HL-60/S4 treated with phorbol 12-myristate 13-acetate at 8.2 ng/mL for 4 days and 3 days (cell line): ENCODE data around the gene ATF6.

ENCODE experiments used
- in situ Hi-C: fragments of 300-500 bp; cut with MboI; formaldehyde crosslinking; loops from 2 replicates; pipeline ENCODE4 v1.15.0; 2022; ENCODE audit warnings: low sequenced_read_pairs

ATF6 gene

DNA sequence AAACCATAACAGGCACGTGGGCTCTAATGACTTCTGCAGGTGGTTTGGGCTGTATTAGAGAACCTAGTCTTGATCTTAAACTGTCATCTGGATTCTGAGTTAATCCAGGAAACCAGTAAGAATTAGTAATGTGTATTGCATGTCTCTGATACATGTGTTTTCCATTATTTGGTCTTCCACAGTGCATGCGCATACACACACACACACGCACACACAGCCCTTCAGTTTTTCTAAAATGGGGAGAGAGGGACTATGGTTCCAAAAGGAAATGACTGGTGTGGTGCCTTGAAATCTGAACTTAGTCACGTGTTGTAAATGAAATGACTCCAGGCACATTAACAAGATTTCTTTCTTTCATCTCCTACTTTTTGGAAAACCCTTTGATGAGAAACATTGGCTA lies 190.0 kb downstream of the ATF6 start:
- in situ Hi-C loops, result no loop called here

- in situ Hi-C loops, result no loop called here
Measured at GRCh38 chr1:161956930-161957329, 190.8 kb downstream of the ATF6 start.

DNA sequence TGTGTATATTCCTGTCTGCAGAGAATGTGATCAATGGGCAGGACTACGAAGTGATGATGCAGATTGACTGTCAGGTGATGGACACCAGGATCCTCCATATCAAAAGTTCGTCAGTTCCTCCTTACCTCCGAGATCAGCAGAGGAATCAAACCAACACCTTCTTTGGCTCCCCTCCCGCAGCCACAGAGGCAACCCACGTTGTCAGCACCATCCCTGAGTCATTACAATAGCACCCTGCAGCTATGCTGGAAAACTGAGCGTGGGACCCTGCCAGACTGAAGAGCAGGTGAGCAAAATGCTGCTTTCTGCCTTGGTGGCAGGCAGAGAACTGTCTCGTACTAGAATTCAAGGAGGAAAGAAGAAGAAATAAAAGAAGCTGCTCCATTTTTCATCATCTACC lies 192.3 kb downstream of the ATF6 start:
- in situ Hi-C loops, result no loop called here

DNA sequence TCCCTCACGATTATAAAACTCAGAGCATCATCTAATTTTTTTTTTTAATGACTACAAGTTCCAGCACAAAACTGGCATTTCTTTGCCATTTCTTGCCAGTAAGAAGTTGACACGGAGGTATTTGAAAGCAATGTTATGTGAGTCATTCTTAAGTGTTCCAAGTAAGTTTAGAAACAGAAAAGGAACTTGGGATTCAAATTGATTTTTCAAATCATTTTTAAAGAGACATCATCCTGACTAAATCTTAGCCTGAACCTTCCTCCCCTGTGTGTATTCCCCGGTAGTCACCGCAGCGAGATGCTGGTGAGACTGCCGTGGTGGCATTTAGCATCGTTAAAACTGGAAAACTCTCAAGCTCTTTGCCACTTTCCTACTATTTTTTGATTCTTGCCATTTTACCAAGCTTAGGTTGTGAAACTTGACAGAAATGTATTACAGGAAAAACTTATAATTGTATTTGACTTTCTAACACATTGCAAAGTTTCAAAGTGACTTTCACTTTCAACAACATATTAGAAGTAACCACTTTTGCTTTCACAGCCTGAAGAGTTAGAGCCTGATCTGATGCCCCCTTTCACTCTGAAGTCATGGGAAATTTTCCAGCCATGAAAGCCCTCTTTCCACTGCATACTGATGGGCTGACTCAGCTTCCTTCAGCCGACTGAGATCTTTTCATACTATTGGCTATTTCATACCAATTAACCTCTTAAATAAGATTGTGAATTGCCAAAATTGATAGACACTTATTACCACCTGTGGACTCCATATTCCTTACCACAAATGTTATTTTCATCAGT lies 196.2 kb downstream of the ATF6 start:
- in situ Hi-C loops, result no loop called here

GRCh38 chr1:161966067-161966466 lies 199.9 kb downstream of the ATF6 start:
- in situ Hi-C loops, result no loop called here

DNA sequence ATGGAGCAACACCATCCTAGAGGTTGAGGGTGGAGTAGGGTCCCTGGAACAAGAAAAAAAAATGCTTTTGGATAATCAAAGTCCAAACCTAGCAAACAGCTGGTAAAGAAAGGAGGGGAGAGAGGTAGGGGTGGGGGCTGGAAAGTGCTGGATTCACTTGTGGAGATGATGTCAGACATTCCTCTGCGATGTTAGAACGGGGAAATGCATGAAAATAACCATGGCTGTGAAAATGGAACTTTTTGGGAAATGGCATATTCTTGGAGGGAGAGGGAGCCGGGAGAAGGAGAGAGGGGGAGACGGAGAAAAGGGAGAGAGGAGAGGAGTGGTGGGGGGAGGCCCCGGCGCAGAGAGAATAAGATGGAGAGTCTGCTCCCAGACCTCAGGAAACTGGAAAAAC lies 203.9 kb downstream of the ATF6 start:
- in situ Hi-C loops, result no loop called here

GRCh38 chr1:161970633-161971032 lies 204.5 kb downstream of the ATF6 start:
- in situ Hi-C loops, result no loop called here

GRCh38 chr1:161972828-161973227 lies 206.7 kb downstream of the ATF6 start:
- in situ Hi-C loops, result no loop called here

DNA sequence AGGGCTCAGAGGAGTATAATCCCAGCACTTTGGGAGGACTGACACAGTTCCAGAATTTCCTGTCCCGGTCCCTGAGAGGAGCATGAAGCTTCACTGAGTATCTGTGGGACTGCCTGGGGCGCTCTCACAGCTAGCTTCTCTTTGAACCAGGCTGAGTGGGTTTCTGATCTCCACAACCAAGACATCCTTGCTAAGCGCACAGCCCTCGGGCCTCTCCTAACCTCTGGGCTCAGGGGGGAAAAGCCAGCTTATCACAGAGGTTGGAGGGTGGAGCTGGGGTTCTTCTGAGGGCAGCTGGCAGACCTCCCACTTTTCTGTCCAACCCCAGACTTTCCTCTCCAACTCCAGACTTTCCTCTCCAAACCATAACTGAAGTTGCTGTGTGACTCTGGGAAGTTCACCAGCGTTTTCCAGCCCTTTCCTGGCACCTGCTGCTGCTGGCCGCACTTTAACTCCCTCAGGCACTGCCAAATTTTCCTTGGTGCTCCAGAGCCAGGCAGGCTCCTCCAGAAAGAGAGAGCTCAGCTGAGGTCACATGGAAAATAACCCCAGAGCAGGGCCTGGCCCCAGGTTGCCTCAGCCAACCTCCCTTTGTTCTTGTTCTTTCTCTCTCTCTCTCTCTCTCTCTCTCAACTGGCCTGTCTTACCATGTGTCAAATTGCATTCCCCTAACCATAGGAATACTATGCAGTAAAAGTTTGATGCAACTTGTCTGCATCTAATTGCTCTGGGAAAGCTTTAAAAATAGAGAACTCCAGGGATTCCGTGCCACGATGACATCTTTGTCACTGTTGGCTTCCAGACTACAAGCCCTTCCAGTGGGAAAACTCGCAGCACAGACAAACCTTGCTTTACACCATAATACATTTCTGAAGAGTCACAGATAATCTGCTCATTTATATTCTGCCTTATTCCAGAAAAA lies 208.1 kb downstream of the ATF6 start:
- in situ Hi-C loops, result no loop called here

DNA sequence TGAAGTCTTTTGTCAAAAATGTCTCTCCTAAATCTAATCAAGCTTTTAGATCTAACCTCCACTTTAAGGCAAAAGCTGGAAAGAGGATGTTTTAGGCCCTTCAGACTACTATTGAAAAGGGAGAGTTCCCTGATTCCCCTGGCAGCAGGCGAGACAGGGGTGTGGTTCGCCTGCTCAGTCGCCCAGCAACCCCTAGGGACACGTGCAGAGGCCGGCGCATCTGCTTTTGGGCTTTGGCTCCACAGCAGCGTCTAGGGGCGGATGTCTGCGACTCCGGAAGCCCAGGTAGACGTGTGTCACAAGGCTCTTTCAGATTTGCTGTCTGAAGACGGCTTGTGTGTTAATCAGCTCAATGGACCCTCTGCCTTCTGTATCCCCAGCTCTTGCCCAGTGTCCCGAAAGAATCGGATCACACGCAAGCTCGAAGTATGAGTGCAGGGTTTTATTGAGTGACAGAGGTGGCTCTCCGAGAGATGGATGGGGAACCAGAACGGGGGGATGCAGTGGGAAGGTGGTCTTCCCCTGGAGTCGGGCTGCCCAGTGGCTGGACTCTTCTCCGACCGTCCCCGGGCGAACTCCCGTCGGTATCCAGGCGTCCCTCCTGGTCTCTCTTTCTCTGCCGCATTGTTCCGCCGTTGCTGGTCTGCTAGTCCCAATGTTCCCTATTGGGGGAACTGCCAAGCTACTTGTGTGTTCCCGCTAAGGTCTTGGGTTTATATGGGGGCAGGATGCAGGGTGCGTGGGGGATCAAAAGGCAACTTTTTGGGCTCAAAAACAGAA lies 212.1 kb downstream of the ATF6 start:
- in situ Hi-C loops, result no loop called here

GRCh38 chr1:161981126-161981525 lies 215.0 kb downstream of the ATF6 start:
- in situ Hi-C loops, result no loop called here

GRCh38 chr1:161981735-161982506 lies 215.8 kb downstream of the ATF6 start:
- in situ Hi-C loops, result no loop called here

GRCh38 chr1:161982507-161982895 lies 216.4 kb downstream of the ATF6 start:
- in situ Hi-C loops, result no loop called here

DNA sequence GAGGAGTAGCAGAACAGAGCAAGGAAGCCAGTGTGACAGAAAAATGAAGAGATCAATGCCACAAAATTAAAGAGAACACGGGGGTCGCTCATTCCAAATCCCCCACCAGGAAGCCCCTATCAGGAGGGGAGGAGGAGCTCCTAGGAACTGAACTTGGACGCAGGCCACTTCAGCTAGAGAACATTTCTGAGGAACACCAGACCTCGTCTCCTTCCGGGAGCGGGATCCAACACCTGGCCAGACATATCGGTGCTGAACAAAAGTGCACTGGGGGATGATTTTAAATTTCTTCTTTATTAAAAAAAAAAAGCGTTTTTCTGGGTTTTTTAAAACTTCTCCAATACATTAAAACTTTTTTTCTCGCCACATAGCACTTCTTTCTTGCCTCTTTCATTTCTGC lies 216.8 kb downstream of the ATF6 start:
- in situ Hi-C loops, result no loop called here

DNA sequence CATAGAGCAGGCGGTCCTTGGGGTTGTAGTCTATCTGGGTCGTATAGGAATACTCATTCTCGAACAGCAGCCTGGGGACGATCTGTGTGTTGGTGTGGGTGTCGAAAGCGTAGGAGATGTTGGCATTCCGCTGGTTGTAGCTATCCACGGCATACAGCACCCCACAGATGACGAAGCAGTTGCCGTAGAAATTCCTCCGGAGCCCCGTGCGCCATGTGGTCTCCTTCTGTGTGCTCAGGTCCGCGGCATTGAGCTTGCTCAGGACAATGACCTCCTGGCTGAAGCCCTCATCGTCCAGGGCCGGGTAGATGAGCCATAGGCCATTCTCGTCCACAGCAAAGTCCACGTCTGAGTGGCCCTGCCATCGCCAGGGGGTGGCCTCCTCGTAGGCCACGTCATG lies 217.6 kb downstream of the ATF6 start:
- in situ Hi-C loops, result no loop called here

GRCh38 chr1:161985301-161985822 lies 219.2 kb downstream of the ATF6 start:
- in situ Hi-C loops, result no loop called here

DNA sequence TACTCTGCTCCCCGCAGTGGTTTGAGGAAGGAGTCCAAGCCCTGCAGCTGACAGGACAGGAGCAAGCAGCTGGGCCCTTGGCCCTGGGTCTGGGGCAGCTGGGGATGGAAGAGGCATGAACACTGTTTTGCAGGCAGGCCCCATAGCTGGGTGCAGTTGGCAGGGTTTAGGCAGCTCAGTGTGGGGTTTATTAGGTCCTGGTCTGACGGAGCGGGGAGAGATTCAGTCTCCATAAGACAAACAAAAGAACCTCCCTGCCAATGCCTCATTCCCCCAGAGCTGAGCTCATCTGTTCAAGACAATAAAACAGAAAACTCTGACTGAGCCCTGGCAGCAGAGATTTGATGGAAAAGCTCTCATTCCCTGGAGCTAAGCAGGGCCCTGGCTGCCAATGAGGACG lies 220.2 kb downstream of the ATF6 start:
- in situ Hi-C loops, result no loop called here

DNA sequence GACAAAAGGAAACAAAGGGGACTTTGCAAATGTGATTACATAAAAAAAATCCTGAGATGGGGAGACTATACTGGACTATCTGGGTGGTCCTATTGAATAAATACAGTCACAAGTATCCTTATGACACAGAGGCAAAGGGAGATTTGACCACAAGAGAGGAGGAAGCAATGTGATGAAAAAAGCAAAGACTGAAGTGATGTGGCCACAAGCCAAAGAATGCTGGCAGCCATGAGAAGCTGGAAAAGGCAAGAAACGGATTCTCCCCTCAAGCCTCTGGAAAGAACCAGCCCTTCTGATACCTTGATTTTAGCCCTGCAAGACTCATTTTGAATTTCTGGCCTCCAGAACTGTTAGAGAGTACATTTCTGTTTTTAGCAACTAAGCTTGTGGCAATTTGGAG lies 221.2 kb downstream of the ATF6 start:
- in situ Hi-C loops, result no loop called here

- in situ Hi-C loops, result no loop called here
Measured at GRCh38 chr1:161987872-161988271, 221.8 kb downstream of the ATF6 start.

- in situ Hi-C loops, result no loop called here
Measured at GRCh38 chr1:161988413-161988812, 222.3 kb downstream of the ATF6 start.
